Osteoblast (primary cell): ENCODE data around the gene PLK5. TPM values are rescaled to one million over a fixed set of nuclear protein-coding genes. Genes with fewer than 3 reads are reported as not detected.
A peak's percentile ranks its signal among the peaks of the same experiment; 100 is the strongest.

ENCODE experiments used
- DNase-seq: peaks from one replicate; pipeline ENCODE4 v3.0.0; 2011; ENCODE audit warnings: low spot score, mixed read lengths; ENCODE audit not compliant: insufficient read length; ENCODE audit errors: missing footprints
- H2AFZ ChIP-seq: 2 replicates; pipeline ENCODE4 v1.6.0; 2011; ENCODE audit warnings: mild to moderate bottlenecking, low read length
- H3K27ac ChIP-seq: 2 replicates; pipeline ENCODE4 v1.5.1; 2011; ENCODE audit warnings: mild to moderate bottlenecking, low read depth, low read length, moderate library complexity
- H3K27me3 ChIP-seq: 2 replicates; pipeline ENCODE4 v1.6.0; 2012; ENCODE audit warnings: mild to moderate bottlenecking, control low read depth, inconsistent platforms, low read length, moderate library complexity; ENCODE audit not compliant: insufficient read depth
- H3K36me3 ChIP-seq: 2 replicates; pipeline ENCODE4 v1.5.1; 2011; ENCODE audit warnings: mild to moderate bottlenecking, low read length, control low read depth, moderate library complexity; ENCODE audit not compliant: insufficient read depth
- H3K4me1 ChIP-seq: 2 replicates; pipeline ENCODE4 v1.5.1; 2011; ENCODE audit warnings: mild to moderate bottlenecking, low read length, control low read depth, moderate library complexity; ENCODE audit not compliant: insufficient read depth
- H3K4me2 ChIP-seq: 2 replicates; pipeline ENCODE4 v1.6.0; 2011; ENCODE audit warnings: mild to moderate bottlenecking, low read length; ENCODE audit not compliant: insufficient read depth
- H3K4me3 ChIP-seq: fragments of 200-600 bp; sonication (generic); 3 replicates; pipeline ENCODE4 v1.5.1; 2012; ENCODE audit warnings: mild to moderate bottlenecking, low read length, inconsistent platforms; ENCODE audit not compliant: insufficient read depth
- H3K79me2 ChIP-seq: 2 replicates; pipeline ENCODE4 v1.6.0; 2012; ENCODE audit warnings: mild to moderate bottlenecking, low read length, control low read depth, inconsistent platforms; ENCODE audit not compliant: insufficient read depth
- H3K9me3 ChIP-seq: 2 replicates; pipeline ENCODE4 v1.5.1; 2011; ENCODE audit warnings: low read depth, low read length, control low read depth
- H4K20me1 ChIP-seq: 2 replicates; pipeline ENCODE4 v1.6.0; 2012; ENCODE audit warnings: mild to moderate bottlenecking, low read length, control low read depth; ENCODE audit not compliant: insufficient read depth
- total RNA-seq: library from RNA; depleted of rRNA; stranded (reverse); fragments of >200 nt; gene quantifications from 2 replicates; pipeline ENCODE4 v1.2.3, GENCODE V29; 2012
- TF ChIP-seq, protein P1 (sequence below): IDR thresholded peaks from 2 replicates; pipeline ENCODE4 v1.5.1; 2011; ENCODE audit warnings: mild to moderate bottlenecking, low read depth, low read length, moderate library complexity; ENCODE audit errors: extremely low read depth

PLK5 gene
- total RNA-seq, 1 donor = under 0.01 TPM

- H3K9me3 ChIP-seq = no peaks in the 10 kb centered on the region
- TF ChIP-seq, protein P1, sequence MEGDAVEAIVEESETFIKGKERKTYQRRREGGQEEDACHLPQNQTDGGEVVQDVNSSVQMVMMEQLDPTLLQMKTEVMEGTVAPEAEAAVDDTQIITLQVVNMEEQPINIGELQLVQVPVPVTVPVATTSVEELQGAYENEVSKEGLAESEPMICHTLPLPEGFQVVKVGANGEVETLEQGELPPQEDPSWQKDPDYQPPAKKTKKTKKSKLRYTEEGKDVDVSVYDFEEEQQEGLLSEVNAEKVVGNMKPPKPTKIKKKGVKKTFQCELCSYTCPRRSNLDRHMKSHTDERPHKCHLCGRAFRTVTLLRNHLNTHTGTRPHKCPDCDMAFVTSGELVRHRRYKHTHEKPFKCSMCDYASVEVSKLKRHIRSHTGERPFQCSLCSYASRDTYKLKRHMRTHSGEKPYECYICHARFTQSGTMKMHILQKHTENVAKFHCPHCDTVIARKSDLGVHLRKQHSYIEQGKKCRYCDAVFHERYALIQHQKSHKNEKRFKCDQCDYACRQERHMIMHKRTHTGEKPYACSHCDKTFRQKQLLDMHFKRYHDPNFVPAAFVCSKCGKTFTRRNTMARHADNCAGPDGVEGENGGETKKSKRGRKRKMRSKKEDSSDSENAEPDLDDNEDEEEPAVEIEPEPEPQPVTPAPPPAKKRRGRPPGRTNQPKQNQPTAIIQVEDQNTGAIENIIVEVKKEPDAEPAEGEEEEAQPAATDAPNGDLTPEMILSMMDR = no peak
- no peak overlapping the region for H3K4me3 ChIP-seq
- H3K27ac ChIP-seq = no peak overlapping the region
- peaks cover 1% of the 10 kb centered on the region for H3K27me3 ChIP-seq
- H4K20me1 ChIP-seq = peaks cover 3% of the 10 kb centered on the region
- no peak overlapping the region for H3K4me2 ChIP-seq
- H3K79me2 ChIP-seq = no peaks in the 10 kb centered on the region
- no peak overlapping the region for H2AFZ ChIP-seq
- H3K36me3 ChIP-seq = peaks cover 28% of the 10 kb centered on the region
- H3K4me1 ChIP-seq = no peaks in the 10 kb centered on the region
- DNase-seq = no peak
Measured at GRCh38 chr19:1576242-1577089, 52.6 kb downstream of the PLK5 start.

DNA sequence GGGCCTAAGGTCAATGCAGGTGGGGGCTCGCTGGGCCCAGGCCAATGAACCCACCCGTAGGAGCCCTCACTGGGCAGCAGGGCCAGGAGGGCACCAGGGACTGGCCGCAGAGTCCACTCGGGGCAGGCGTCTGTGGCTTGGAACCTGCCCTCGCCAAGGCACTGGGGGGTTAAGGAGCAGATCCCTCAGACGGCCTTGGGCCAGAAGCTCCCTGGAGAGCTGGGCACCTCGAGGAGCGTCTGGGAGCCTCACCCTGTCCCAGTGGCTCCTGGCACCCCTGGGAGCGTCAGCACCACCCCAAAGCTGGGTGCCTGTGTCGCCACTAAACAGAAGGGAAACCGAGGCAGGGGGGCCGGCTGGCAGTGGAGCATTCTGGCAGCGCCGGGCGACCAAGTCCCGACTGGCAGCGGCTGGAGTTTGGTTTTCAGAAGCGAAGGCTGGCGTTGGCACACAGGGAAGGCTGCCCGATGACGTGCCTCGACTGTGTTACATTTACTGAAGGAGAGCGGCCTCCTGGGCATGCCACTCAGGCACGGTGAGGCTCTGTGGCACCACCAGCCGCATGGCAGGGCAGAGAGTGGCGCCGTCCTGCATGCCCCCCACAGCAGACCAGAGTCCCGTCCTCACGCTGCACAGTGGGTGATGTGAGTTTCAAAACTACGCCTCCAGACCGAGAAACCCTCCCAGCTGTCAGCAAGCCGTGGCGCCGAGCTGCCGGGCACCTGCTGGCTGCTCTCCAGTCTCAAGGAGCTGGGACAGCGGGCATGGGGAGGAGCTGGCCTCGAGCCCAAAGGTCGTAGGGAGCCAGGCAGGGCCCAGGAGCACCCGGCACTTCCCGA lies 53.4 kb downstream of the PLK5 start:
- Histone ChIP-seq H3K27me3 (no peaks in the 10 kb centered on the region), H3K4me2 (no peak overlapping the region), H3K4me3 (no peak overlapping the region), H3K27ac (no peak overlapping the region), H3K79me2 (no peaks in the 10 kb centered on the region), H2AFZ (no peak overlapping the region), H4K20me1 (peaks cover 3% of the 10 kb centered on the region), H3K4me1 (no peaks in the 10 kb centered on the region), H3K9me3 (no peaks in the 10 kb centered on the region), H3K36me3 (peaks cover 34% of the 10 kb centered on the region)
- peak; percentile 76 for DNase-seq
- TF ChIP-seq, protein P1 = no peak

- H3K4me3 ChIP-seq = no peak overlapping the region
- H3K36me3 ChIP-seq = peaks cover 38% of the 10 kb centered on the region
- no peaks in the 10 kb centered on the region for H3K9me3 ChIP-seq
- TF ChIP-seq, protein P1 = no peak
- no peak overlapping the region for H2AFZ ChIP-seq
- DNase-seq = no peak
- peaks cover 3% of the 10 kb centered on the region for H4K20me1 ChIP-seq
- H3K4me2 ChIP-seq = no peak overlapping the region
- no peak overlapping the region for H3K27ac ChIP-seq
- no peaks in the 10 kb centered on the region for H3K4me1 ChIP-seq
- H3K79me2 ChIP-seq = no peaks in the 10 kb centered on the region
- no peaks in the 10 kb centered on the region for H3K27me3 ChIP-seq
Measured at GRCh38 chr19:1577929-1578618, 54.2 kb downstream of the PLK5 start.
